Psoas muscle (tissue), 8 donors: ENCODE measurements around the gene ISL2. TPM values are rescaled to one million over a fixed set of nuclear protein-coding genes. Genes with fewer than 3 reads are reported as not detected.

Experiments used
- ATAC-seq, 4 donors: fragments of 200-7000 bp; cut with Tn5 transposase; one replicate each; pipeline ENCODE4 v1.9.1; 2020; ENCODE audit warnings: moderate library complexity in 3 of 4, mild to moderate bottlenecking in 2 of 4
- DNase-seq, 2 donors: peaks; one replicate each; pipeline ENCODE4 v3.0.0-alpha.2; 2020
- H3K27ac ChIP-seq: fragments of 200-600 bp; one replicate; pipeline ENCODE4 v1.8.0; 2022
- H3K27me3 ChIP-seq, 3 donors: fragments of 200-600 bp in 1 of 3; one replicate each; pipeline versions ENCODE4 v1.6.1 to v1.8.0; 2013 to 2022; ENCODE audit warnings: low read length in 2 of 3, mild to moderate bottlenecking in 2 of 3, moderate library complexity in 1 of 3; ENCODE audit not compliant: insufficient read depth in 3 of 3
- H3K36me3 ChIP-seq, 2 donors: fragments of 200-600 bp in 1 of 2; one replicate each; pipeline versions ENCODE4 v1.6.1 to v1.8.0; 2013 to 2022; ENCODE audit warnings: low read depth in 1 of 2, mild to moderate bottlenecking in 1 of 2, moderate library complexity in 1 of 2; ENCODE audit not compliant: insufficient read depth in 1 of 2
- H3K4me1 ChIP-seq: fragments of 200-600 bp; one replicate; pipeline ENCODE4 v1.8.0; 2022
- H3K4me3 ChIP-seq: fragments of 200-600 bp; one replicate; pipeline ENCODE4 v1.8.0; 2022; ENCODE audit warnings: mild to moderate bottlenecking
- H3K9me3 ChIP-seq: fragments of 200-600 bp; one replicate; pipeline ENCODE4 v1.8.0; 2022
- CTCF ChIP-seq: fragments of 200-600 bp; IDR thresholded peaks from one replicate; pipeline ENCODE4 v1.8.0; 2022; ENCODE audit warnings: antibody characterized with exemption
- WGBS, 3 donors: extraction: QIAGEN DNeasy Blood & Tissue Kit; methylation state at CpG; one replicate each; pipeline versions ENCODE4 v1.1.6 to v1.1.7; 2013; 5-methylcytosine and 5-hydroxymethylcytosine counted together
- intact Hi-C, 2 donors: fragments of 100-400 bp; cut with DNase I; formaldehyde crosslinking; loops; one replicate each; pipeline versions ENCODE4 v1.11.0 to v1.14.2; 2022
- polyA plus RNA-seq, 3 donors: library from polyadenylated mRNA; stranded (reverse); fragments of 200-250 nt; gene quantifications; one replicate each; pipeline ENCODE4 v1.2.3, GENCODE V29; 2013
- total RNA-seq, 4 donors: library from RNA; stranded (reverse); fragmentation: NEBNext Ultra II Directional in 2 of 4; extraction: Animal tissue kit (Norgen Biotek cat#: 25700) in 2 of 4; gene quantifications; one replicate each; pipeline versions ENCODE4 v1.2.1 to v1.2.4, GENCODE V29; 2021 to 2023
- donor health status: healthy with polysubstance abuse.
- donor health status: DM: no; HTN: no; CAD: no; lungs with moderate emphysema.
- donor health status: Bipolar disorder and iron deficiency.
- donor health status: healthy.
- donor health status: DM: yes; HTN: yes; CAD: no.
- donor health status: DM: no; HTN: no; CAD: no.
- donor health status: DM: no; HTN: no; CAD: no.
- donor health status: DM: yes; HTN: yes; CAD: no.

Gene ISL2
- total and polyA plus RNA-seq, 7 donors, result not detected

GRCh38 chr15:76354823-76355440, 18.4 kb downstream of the ISL2 start:
- no peak for DNase-seq
- H3K27me3 ChIP-seq, result peaks cover 0 to 1% (median 0%) of the 10 kb centered on the region in 3 donors
- no peak overlapping the region for H3K4me3 ChIP-seq
- peaks cover 0 to 3% of the 10 kb centered on the region in 2 donors for H3K36me3 ChIP-seq
- no peak for ATAC-seq
- TF ChIP-seq CTCF, result no peak
- H3K9me3 ChIP-seq, result no peaks in the 10 kb centered on the region
- intact Hi-C loops, result no loop called here
- 89 to 91% (median 91%) methylated on average over 3 of the region's 3 CpGs for WGBS, 3 donors
- H3K4me1 ChIP-seq, result no peaks in the 10 kb centered on the region
- no peak overlapping the region for H3K27ac ChIP-seq

- intact Hi-C loops, result no loop called here
- peaks cover 0 to 3% of the 10 kb centered on the region in 2 donors for H3K36me3 ChIP-seq
- no peaks in the 10 kb centered on the region for H3K9me3 ChIP-seq
- no peak for ATAC-seq
- 95 to 97% (median 97%) methylated on average over 3 of the region's 3 CpGs for WGBS, 3 donors
- H3K27ac ChIP-seq, result no peak overlapping the region
- H3K4me1 ChIP-seq, result no peaks in the 10 kb centered on the region
- no peak for DNase-seq
- no peak overlapping the region for H3K4me3 ChIP-seq
- TF ChIP-seq CTCF, result no peak
- peaks cover 0 to 1% (median 0%) of the 10 kb centered on the region in 3 donors for H3K27me3 ChIP-seq
These were observed 21.9 kb downstream of the ISL2 start for GRCh38 chr15:76358453-76358852.

GRCh38 chr15:76359152-76359551, 22.6 kb downstream of the ISL2 start:
- intact Hi-C loops, result no loop called here
- WGBS, 3 donors, result 62 to 96% (median 93%) methylated on average over 3 of the region's 3 CpGs
- H3K27me3 ChIP-seq, result peaks cover 0 to 1% (median 0%) of the 10 kb centered on the region in 3 donors
- no peak for ATAC-seq
- no peak overlapping the region for H3K4me3 ChIP-seq
- DNase-seq, result no peak
- TF ChIP-seq CTCF, result no peak
- H3K9me3 ChIP-seq, result no peaks in the 10 kb centered on the region
- no peaks in the 10 kb centered on the region for H3K36me3 ChIP-seq
- H3K27ac ChIP-seq, result no peak overlapping the region
- H3K4me1 ChIP-seq, result no peaks in the 10 kb centered on the region

GRCh38 chr15:76360416-76360815, 23.8 kb downstream of the ISL2 start:
- no peaks in the 10 kb centered on the region for H3K9me3 ChIP-seq
- 92 to 95% (median 95%) methylated on average over 3 of the region's 3 CpGs for WGBS, 3 donors
- ATAC-seq (no peak), DNase-seq (no peak)
- no peaks in the 10 kb centered on the region for H3K4me1 ChIP-seq
- peaks cover 0 to 1% (median 0%) of the 10 kb centered on the region in 3 donors for H3K27me3 ChIP-seq
- H3K36me3 ChIP-seq, result no peaks in the 10 kb centered on the region
- intact Hi-C loops, result no loop called here
- no peak overlapping the region for H3K27ac ChIP-seq
- no peak for TF ChIP-seq CTCF
- no peak overlapping the region for H3K4me3 ChIP-seq

GRCh38 chr15:76363251-76363650, 26.7 kb downstream of the ISL2 start:
- WGBS, 3 donors, result 47 to 69% (median 53%) methylated on average over 2 of the region's 2 CpGs
- no peaks in the 10 kb centered on the region for H3K36me3 ChIP-seq
- peaks cover 0 to 1% (median 0%) of the 10 kb centered on the region in 3 donors for H3K27me3 ChIP-seq

More at GRCh38 chr15:76363251-76363650, 26.7 kb downstream of the ISL2 start:
- no peak overlapping the region for H3K4me3 ChIP-seq
- no peak overlapping the region for H3K27ac ChIP-seq
- intact Hi-C loops, result no loop called here
- no peaks in the 10 kb centered on the region for H3K9me3 ChIP-seq
- ATAC-seq, result no peak
- DNase-seq, result no peak
- no peak for TF ChIP-seq CTCF
- H3K4me1 ChIP-seq, result no peaks in the 10 kb centered on the region
